NCI-H774 (cell line): ENCODE results near the gene CARM1.
"Not testable (repeated sequence)": the region's sequence is repeated elsewhere in the genome, so short reads cannot be mapped to it uniquely, and the experiment has no call there.

Experiments
- DNase-seq: peaks from one replicate; lab custom pipeline; 2025; lab: John Stamatoyannopoulos, UW

CARM1 gene

GRCh38 chr19:10928563-10929401 lies 57.4 kb downstream of the CARM1 start, which contains the start of the genes TIMM29 and YIPF2:
TSS of gene TIMM29 (plus strand) at chr19:10928811. CDS start at chr19:10928823, 12 bp downstream.
TSS of gene YIPF2 (minus strand) at chr19:10928639. CDS start at chr19:10928410, 229 bp downstream.
- peak; percentile 97 for DNase-seq

- no peak for DNase-seq
Observed at GRCh38 chr19:10929402-10929794, 58.0 kb downstream of the CARM1 start.

- DNase-seq = no peak
Observed at GRCh38 chr19:10935371-10936059, 64.2 kb downstream of the CARM1 start.

- peak; percentile 77 for DNase-seq
Observed at GRCh38 chr19:10936661-10937084, 65.3 kb downstream of the CARM1 start.

GRCh38 chr19:10941649-10942048 lies 70.3 kb downstream of the CARM1 start:
- not testable (repeated sequence) for DNase-seq

GRCh38 chr19:10943412-10943811 lies 72.1 kb downstream of the CARM1 start:
- DNase-seq = not testable (repeated sequence)

- no peak for DNase-seq
Observed at GRCh38 chr19:10945264-10945663, 73.9 kb downstream of the CARM1 start.

- DNase-seq = no peak
Observed at GRCh38 chr19:10946958-10947657, 75.8 kb downstream of the CARM1 start.

- no peak for DNase-seq
Observed at GRCh38 chr19:10952809-10953208, 81.5 kb downstream of the CARM1 start.

GRCh38 chr19:10959277-10959968 lies 88.1 kb downstream of the CARM1 start:
- DNase-seq = not testable (repeated sequence)

- DNase-seq = peak; percentile 97
Observed at GRCh38 chr19:10960314-10961072, 89.1 kb downstream of the CARM1 start, which contains the start of gene SMARCA4. TSS of gene SMARCA4 (plus strand) at chr19:10961030. CDS start at chr19:10984152, 23,122 bp downstream.

GRCh38 chr19:10961073-10961860 lies 89.9 kb downstream of the CARM1 start:
- peak; percentile 49 for DNase-seq

GRCh38 chr19:10962863-10963262 lies 91.5 kb downstream of the CARM1 start:
- DNase-seq = no peak

GRCh38 chr19:10963865-10964264 lies 92.5 kb downstream of the CARM1 start:
- no peak for DNase-seq

GRCh38 chr19:10964903-10965302 lies 93.5 kb downstream of the CARM1 start:
- no peak for DNase-seq

- DNase-seq = no peak
Observed at GRCh38 chr19:10965398-10965797, 94.0 kb downstream of the CARM1 start.

- no peak for DNase-seq
Observed at GRCh38 chr19:10966809-10967208, 95.5 kb downstream of the CARM1 start.

- no peak for DNase-seq
Observed at GRCh38 chr19:10968527-10969135, 97.3 kb downstream of the CARM1 start.

- DNase-seq = no peak
Observed at GRCh38 chr19:10971107-10971726, 99.9 kb downstream of the CARM1 start.
